DMS53 (cell line): ENCODE data around the gene ZSWIM7.
"Not testable (repeated sequence)": the region's sequence is repeated elsewhere in the genome, so short reads cannot be mapped to it uniquely, and the experiment has no call there.

ENCODE experiments used
- DNase-seq: peaks from one replicate; lab custom pipeline; 2025; lab: John Stamatoyannopoulos, UW

The ZSWIM7 gene

DNA sequence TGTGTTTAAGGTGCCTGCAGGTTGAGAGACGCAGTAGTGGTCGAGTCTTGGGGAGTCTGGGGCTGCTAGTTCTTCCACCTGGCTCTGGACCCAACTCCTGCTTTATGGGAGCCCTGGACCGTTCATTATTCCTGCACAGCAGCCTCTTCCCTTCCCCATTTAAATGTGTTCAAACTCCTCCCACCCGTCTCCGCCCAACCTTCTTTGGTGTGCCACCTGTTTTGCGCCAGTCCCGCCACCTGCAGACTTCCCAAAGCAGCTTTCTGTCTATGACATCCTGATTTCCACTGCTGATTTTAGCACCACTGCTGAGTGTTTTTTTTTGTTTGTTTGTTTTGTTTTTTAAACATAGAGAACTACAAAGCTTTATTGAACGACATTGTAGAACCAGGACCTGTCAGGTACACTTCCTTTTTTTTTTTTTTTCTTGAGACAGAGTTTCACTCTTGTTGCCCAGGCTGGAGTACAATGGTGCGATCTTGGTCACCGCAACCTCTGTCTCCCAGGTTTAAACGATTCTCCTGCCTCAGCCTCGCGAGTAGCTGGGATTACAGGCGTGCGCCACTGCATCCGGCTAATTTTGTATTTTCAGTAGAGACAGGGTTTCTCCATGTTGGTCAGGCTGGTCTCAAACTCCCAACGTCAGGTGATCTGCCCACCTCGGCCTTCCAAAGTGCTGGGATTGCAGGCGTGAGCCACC, 41.7 kb downstream of the ZSWIM7 start:
- DNase-seq: no peak

DNA sequence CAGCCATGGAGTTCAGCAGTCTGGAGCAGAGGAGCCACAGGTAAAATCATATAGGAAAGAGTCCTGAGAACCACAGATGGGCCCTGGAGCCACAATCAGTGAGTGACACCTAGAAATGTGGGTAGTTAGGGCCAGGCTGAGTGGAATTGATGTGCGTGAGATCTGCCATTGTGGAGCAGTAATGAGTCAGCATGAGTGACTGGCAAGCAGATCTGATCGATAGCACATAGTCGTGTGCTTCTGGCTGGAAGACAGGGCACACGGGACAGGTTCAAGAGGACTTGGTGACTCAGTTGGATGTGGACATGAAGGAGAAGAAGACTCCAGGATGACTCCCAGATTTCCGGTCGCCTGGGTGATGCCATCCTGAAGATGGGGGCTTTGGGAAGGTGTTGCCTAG, 42.3 kb downstream of the ZSWIM7 start:
- no peak for DNase-seq

DNA sequence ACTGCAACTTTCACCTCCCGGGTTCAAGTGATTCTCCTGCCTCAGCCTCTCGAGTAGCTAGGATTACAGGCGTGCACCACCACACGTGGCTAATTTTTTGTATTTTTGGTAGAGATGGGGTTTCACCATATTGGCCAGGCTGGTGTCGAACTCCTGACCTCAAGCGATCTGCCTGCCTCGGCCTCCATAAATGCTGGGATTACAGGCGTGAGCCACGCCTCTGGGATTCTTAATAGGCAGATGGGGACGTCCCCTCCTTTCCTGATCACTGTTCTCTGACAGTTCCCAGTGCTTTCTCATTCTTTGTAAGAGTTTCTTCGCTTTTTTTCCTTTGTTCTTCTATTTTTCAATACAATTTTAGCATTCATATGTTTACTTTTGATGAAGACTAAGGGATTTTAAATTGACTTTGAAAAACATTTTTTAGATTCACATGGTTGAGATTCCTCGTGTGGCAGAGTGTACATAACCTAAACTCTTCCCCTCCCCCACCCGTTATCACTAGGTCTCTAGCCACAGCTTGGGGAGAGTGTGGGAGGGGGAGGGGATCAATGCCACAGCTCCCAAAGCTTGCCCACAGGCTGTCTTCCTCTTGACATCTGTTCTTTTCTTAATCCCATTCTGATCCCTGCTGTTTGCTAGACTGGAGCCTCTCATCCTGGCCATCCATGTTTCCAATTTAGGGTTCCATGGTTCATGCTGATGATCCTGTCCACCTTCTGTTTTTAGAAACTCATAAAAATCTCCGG, 43.5 kb downstream of the ZSWIM7 start:
- DNase-seq: no peak

DNA sequence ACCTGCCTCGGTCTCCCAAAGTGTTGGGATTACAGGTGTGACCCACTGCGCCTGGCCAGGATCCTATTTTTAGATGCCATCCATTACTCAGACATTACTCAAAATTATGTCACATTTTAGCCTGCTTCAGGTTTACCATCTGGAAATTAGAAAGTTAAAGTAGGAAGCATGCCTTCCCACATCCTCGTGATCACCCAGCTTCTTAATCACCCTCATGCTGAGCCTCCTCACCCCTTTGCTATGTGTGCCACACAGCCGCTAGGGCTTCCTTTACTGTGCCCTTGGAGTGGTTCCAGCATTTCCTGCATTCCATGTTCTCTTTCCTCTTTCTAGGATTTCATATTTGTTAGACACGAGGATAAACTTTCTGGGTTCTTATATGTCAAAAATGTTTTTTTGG, 45.3 kb downstream of the ZSWIM7 start:
- DNase-seq: no peak

DNA sequence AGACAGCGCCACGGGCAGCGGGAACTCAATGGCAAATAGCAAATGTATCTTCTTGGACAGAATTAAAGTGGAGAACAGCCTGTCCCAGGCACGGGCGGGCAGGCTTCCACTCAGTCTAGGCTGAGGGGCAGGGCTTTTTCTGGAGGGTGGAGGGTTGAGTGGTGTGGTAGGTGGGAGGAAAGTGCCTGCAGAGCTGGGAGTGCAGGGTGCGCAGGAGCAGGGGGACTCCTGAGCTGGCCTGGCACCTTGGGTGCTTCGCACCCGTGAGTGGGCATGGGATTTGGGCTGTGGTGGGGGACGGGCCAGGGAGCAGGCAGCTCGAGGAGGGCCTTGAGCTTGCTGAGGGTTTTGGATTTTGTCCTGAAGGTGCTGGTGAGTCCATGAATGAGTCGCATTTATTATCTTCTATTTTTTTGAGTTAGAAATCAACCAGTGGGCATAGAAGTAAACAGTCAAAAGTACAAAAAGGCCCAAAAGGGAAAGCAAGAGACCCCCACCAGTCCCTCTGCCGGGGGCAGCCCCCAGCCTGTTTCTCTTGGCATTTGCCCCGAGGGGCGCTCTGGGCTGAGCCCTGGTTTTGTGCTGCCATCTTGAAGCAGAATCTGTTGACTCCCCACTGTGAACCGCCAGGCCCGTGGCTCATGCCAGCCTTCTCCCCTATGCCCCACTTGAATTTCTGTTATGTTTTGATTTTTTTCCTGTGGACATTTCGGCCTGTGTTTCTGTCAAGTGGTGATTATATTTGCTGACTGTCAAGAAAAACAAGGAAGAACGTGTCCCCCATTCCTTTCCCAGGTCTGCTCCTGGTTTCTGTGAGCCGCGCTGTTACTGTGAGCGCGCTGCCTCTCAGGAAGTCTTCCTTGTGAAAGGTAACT, 46.4 kb downstream of the ZSWIM7 start:
- no peak for DNase-seq

DNA sequence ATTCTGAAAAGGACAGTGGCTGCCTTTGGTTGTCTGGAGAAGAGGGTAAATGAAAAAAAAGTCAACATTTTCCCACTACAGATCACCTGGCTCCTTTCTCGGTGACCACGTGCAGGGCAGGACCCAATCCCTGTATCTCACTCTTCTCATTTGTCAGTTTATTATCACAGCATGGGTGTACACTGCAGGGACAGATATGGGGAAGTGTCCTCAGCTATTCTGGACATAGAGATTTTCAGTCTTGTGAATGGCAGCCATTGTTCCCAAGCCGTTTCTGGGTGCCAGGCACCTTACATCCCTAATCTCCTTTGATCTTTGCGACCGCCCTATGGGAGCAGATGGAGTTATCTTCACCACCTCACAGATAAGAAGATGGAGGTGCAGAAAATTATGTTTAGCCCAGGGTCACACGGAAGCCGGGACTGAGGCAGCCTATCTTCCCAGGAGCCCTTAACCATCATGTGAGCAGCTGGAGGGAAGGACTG, 47.4 kb downstream of the ZSWIM7 start:
- no peak for DNase-seq

DNA sequence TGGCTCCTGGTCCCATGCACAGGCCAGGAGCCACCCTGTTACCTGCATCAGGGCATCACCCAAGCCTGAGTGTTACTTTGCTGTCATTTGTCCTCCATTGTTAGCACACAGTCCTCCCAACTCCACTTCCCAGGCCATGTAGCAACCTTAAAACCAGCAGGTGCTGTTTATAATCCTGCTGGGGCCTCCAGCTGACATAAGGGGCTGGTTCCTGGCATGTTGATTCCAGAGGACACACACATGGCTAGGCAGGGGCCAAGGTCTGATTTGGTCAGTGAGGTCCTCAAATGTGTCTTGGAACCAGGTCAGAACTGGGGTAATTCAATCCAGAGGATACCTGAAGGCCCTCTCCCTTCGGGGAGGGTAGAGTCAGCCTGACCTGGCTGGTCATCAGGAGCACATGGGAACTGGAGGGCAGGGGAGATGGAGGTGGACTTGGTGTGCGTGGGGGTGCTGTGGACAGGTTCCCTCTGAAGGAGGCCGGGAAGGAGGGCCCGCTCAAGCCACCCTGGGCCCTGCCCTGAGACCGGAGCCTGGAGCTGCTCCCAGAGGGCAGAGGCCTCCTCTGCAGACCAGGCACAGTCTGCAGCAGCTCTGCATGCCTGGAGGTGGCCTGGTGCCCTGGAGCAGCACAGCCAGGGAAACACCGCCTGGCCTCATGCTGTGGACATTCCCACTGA, 48.0 kb downstream of the ZSWIM7 start:
- no peak for DNase-seq

DNA sequence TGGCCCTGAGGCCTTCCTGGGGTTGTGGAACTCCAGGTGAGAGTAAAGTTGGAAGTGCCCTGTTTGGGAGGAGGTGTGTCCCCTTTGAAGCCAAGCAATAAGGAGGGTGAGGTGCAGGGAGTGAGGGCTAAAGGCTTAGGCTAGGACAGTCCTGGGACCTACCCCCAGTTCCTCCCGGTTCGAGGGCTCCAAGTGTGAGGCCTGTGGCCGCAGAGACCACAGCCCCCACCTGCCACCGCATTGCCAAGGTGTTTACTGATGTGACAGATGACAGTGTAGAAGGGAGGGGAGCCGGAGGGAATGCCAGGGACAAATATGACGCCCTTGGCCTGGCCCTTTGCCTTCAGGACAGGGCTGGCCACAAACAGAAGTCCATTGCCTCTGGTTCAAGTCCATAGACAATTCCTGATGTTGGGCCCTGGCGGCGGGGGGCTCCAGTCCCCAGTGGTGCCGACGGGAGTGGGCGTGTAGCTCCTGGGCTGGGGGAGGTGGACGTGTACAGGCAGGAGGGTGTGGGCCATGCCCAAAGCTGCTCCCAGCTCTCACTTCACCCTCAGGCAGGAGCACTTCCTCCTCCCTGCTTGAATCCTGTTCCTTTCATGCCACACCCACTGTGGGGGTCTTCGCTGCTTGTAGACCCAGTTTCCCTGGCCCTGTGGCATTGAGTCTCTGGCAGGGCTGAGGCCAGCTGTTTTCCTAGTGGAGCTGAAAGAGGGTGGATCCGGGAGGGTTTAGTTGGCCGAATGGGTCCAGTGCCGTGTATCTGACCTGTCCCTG, 51.3 kb downstream of the ZSWIM7 start:
- DNase-seq: no peak

DNA sequence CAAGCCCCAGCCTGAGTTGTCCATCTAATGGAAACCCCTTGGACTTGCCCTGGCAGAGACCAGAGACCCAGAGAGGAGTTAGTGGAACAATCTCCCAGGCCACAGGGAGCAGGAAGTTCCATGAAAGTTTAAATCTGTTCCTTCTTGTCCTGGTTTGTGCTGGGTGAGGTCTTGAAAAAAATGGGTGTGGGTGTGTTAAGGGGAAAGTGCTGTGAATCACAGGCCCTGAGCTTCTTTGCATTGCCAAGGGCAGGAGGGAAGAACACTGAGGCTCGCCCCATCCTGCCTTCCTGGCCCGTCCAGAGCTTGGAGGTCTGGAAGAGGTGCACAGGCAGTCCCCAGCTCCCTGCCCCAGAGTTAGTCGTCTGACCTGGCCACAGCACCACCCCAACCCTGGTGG, 52.2 kb downstream of the ZSWIM7 start:
- DNase-seq: no peak

DNA sequence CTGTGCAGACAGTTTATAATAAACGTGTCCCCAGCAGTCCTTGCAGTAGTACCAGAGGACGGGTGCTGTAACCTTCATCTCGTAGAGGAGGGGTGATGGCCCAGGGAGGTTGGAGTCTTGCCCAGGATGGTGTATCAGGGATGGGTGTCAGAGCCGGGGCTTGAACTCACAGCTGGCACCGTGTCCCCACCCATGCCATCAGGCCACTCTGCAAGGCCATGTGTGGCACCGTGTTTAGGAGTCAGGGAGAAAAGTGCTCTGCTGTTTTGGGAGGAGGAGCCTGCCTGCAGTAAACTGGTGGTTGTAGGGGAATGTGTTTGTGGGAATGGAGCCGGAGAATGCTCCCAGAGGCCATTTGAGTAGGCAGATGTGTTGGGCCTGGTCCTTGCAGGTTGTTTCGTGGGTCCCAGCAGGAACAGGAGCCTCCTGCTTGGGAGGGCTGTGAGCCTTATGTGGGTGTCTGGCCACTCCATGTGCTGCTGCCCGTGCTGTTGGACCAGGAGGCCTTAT, 52.8 kb downstream of the ZSWIM7 start:
- DNase-seq: no peak

DNA sequence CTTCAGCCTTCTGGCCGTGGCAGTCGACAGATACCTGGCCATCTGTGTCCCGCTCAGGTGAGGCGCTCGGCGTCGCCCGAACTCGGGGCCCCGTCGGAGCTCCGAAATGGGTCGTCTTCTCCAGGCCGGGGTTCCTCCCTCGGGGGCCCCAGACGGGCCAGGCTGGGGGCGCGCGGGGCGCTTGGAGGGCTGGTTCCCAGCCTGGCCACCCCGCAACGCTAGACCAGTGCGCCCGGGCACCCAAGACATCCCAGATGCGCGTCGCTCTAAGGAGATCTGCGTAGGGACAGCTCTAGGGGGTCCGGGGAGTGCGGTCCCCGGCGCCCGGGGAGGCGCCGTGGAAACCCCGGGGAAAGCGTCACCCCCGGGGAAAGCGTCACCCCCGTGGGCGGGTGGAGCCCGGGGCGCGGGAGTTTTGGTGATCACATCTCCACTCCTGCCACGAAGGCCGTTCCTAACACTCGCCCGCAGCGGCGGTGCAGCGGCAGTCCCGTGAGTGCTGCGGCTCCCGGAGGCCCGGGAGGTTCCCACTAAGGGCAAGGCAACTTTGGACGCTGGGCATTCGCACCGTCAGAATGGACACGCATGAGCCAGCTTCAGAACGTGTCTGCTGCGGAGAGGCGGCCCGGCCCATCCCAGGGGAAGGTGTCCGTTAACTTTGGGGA, 53.8 kb downstream of the ZSWIM7 start:
- peak; percentile 58 for DNase-seq

DNA sequence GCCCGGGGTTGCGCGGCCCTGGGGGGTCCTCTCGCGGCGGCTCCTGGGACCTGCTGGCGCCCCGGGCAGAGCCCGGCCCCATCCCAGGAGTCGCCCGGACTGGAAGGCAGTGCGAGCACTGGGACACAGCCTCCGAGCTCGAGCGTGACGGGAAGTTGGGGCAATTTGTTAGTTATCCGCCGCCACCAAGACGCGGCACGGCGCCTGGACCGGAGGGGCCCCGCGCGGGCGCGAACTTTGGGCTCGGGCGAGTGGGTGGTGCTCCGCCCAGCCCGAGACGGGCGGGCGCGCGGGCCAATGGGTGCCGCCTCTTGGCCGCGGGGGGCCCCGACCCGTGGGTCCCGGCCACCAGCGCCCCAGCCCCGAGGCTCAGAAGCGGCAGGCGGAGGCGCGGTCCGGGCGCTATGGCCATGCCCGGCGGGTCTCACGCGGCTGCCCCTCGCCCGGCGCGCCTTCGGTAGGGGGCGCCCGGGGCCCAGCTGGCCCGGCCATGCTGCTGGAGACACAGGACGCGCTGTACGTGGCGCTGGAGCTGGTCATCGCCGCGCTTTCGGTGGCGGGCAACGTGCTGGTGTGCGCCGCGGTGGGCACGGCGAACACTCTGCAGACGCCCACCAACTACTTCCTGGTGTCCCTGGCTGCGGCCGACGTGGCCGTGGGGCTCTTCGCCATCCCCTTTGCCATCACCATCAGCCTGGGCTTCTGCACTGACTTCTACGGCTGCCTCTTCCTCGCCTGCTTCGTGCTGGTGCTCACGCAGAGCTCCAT, 54.6 kb downstream of the ZSWIM7 start, which contains the start of gene ADORA2B:
TSS of gene ADORA2B (plus strand) at position 372 of the 768 bp plus-strand sequence. CDS start at position 491, 119 bp downstream.
- peak; percentile 74 for DNase-seq

DNA sequence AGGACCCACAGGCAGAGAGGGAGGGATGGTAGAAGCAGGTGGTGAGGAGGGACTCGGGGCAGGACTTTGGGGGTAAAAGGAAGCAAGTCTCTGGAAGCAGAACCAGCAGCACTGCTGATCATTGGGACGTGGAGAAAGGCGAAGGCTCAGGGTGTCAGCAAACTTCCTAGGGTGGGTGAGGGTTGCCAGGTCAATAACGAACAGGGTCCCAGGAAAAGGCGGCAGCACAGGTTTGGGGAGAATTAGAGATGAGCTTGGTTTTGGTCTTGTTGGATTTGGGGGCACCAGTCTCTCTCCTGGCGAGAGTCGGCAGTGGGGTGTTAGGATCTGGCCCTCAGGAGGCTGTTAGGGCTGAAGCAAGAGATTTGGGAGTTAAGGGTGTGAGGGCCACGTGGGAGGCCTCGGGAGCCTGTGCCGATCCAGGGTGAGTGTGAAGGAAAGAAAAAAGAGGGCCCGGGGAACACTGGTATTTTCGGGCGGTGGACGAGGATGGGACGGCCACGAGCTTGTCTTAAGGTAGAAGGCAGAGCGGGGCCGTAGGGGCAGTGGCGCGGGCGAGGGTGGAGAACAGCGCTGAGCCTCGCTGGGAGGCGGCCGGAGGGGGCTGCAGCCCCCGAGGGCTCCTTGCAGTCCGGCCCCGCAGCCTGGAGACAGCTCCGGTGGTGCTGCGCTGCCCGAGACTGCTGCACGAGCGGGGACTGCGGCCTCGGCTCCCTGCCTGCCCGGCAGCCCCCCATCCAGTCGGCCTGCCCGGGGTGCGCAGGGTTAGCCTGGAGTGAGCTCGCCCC, 55.3 kb downstream of the ZSWIM7 start:
- DNase-seq: no peak

DNA sequence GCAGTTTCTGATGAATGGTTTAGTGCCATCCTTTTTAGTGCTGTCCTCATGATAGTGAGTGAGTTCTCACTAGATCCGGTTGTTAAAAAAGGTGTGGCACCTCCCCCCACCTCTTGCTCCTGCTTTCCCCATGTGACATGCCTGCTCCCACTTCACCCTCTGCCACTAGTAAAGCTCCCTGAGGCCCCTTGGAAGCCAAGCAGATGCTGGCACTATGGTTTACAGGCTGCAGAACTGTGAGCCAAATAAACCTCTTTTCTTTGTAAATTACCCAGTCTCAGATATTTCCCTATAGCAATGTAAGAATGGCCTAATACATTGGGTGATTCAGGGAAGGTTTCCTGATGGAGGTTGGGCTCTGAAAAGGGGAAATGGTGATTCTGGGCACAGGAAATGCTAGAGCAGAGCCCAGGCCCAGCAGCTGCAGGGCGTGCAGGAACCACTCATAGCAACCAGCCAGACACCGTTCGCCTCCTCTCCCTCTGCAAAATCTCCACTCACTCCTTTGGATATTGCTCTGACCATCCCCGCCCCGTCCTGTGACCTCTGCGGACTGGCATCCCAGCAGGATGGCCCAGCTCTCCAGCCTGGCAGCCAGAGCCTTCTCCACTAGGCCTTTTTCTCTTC, 57.2 kb downstream of the ZSWIM7 start:
- no peak for DNase-seq

DNA sequence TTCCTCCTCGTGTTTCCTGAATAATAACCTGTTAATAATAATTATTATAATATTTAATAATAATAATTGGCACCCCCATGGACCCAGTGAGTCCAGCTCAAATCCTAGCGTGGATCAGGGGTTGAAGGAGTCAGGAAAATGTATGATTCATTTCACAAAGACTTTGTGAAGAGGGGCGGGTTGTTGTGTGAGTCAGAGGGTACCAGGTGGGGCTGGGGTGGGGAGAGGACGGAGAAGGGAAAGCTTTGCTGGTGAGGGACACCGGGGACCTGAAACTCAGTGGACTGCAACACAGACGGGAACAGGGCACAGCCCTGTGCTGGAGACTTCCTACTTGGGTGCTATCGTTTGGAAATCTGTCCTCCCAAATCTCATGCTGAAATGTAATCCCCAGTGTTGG, 57.7 kb downstream of the ZSWIM7 start:
- no peak for DNase-seq

DNA sequence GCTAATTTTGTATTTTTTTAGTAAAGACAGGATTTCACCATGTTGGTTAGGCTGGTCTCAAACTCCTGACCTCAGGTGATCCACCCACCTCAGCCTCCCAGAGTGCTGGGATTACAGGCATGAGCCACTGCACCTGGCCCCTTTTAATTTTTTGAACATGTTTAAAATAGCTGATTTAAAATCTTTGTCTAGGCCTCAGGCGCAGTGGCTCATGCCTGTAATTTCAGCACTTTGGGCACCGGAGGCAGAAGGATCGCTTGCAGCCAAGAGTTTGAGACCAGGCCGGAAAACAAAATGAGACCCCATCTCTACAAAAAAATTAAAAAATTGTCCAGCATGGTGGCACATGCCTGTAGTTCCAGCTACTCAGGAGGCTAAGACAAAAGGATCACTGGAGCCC, 63.0 kb downstream of the ZSWIM7 start:
- DNase-seq: not testable (repeated sequence)

DNA sequence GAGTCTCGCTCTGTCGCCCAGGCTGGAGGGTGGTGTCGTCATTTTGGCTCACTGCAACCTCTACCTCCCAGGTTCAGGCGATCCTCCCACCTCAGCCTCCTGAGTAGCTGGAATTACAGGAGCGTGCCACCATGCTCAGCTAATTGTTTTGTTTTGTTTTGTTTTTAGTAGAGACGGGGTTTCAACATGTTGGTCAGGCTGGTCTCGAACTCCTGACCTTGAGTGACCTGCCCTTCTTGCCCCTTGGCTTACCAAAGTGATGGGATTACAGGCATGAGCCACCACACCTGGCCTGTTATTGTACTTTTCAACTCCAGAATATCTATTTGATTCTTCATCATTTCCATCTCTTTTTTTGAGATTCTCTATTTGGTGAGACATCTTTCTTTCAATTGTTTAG, 63.6 kb downstream of the ZSWIM7 start:
- no peak for DNase-seq

DNA sequence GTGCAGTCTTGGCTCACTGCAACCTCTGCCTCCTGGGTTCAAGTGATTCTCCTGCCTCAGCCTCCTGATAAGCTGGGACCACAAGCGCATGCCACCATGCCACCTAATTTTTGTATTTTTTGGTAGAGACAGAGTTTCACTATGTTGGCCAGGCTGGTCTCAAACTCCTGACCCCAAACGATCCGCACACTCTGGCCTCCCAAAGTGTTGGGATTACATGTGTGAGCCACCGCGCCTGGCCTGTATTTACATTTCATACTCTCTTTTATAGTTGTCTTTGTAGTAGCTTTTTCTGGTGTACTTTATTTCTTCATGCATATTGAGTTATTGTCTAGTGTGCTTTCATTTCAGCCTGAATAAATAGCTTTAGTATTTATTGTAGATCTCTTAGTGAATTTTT, 64.6 kb downstream of the ZSWIM7 start:
- DNase-seq: no peak
